Esophagus squamous epithelium (tissue), 5 donors: Measurements from ENCODE around the gene ATP2A3. TPM values are rescaled to one million over a fixed set of nuclear protein-coding genes. Genes with fewer than 3 reads are reported as not detected.

Source experiments
- DNase-seq: peaks from one replicate; lab custom pipeline; 2025; lab: John Stamatoyannopoulos, UW
- H3K27ac ChIP-seq, 4 donors: fragments of 200-600 bp; sonication (generic); one replicate each; pipeline ENCODE4 v1.5.1; 2016 to 2019; ENCODE audit warnings: mild to moderate bottlenecking in 1 of 4
- H3K27me3 ChIP-seq, 4 donors: fragments of 200-600 bp; sonication (generic); 1 replicate in 3 of 4; 2 replicates in 1 of 4; pipeline versions ENCODE4 v1.5.1 to v1.6.0; 2017 to 2021; ENCODE audit warnings: antibody characterized with exemption in 1 of 4
- H3K36me3 ChIP-seq, 3 donors: fragments of 200-600 bp; sonication (generic); one replicate each; pipeline ENCODE4 v1.5.1; 2016 to 2019
- H3K4me1 ChIP-seq, 3 donors: fragments of 200-600 bp; sonication (generic); one replicate each; pipeline ENCODE4 v1.5.1; 2017 to 2019
- H3K4me3 ChIP-seq, 4 donors: fragments of 200-600 bp; sonication (generic); 1 replicate in 3 of 4; 2 replicates in 1 of 4; pipeline ENCODE4 v1.5.1; 2016 to 2019; ENCODE audit warnings: mild to moderate bottlenecking in 2 of 4, moderate library complexity in 1 of 4
- H3K9me3 ChIP-seq, 3 donors: fragments of 200-600 bp; sonication (generic); one replicate each; pipeline ENCODE4 v1.5.1; 2016 to 2019
- CTCF ChIP-seq, 6 experiments: fragments of 450-650 bp in 4 of 6; fragments of 200-600 bp in 2 of 6; sonication (generic) in 2 of 6; IDR thresholded peaks; one replicate each; pipeline ENCODE4 v1.5.1; 2016 to 2019; ENCODE audit warnings: antibody characterized with exemption in 6 of 6, mild to moderate bottlenecking in 4 of 6, moderate library complexity in 4 of 6
- POLR2A ChIP-seq, 4 donors: fragments of 450-650 bp; IDR thresholded peaks; one replicate each; pipeline ENCODE4 v1.6.1; 2017; ENCODE audit warnings: antibody characterized with exemption in 4 of 4, mild to moderate bottlenecking in 4 of 4, moderate library complexity in 3 of 4
- WGBS, 2 donors: methylation state at CpG; one replicate each; pipeline ENCODE4 v1.1.5; 2018; 5-methylcytosine and 5-hydroxymethylcytosine counted together
- intact Hi-C: fragments of 100-400 bp; cut with DNase I; formaldehyde crosslinking; loops from one replicate; pipeline ENCODE4 v1.15.0; 2022
- total RNA-seq, 4 donors: library from RNA; depleted of rRNA; stranded (reverse); fragments of >200 nt; gene quantifications; one replicate each; pipeline ENCODE4 v1.1.0, GENCODE V29; 2016
- donor health status: DM: yes; HTN: yes; CAD: no.

Gene ATP2A3
- total RNA-seq, 4 donors from 2014 or later, result 2.7 to 9.9 (median 5.3) TPM

DNA sequence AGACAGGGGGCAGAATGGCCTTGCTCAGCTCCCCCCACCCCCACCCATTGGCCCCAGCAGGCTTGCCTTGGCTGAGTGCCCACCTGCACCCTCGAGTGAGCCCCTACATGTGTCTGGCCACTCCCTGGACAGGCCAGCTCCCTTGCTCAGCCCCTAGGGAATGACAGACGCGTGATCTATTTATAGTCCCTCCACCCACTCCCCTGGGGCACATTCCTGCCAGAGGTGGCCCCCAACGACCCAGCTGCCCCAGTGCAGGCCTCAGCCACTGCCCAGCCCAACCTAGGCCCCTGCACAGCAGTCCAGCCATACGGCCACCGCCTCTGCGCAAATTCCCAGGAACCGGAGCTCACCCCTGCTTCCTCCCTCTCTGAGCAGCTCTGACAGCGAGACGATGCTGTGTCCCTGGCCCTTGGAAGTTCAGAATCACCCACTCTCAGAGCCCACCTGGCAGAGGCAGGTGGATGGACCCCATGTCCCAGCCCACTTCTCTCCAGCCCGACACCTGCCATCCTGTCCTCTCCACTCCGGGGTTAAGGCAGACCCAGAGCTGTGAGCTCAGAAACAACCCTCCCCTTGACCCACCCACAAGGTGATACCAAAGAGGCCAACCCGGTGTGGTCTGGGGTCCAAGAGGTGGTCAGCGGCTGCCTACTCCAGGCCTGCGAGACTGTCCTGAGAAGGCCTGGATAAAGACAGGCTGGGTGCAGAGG, 36.5 kb downstream of the ATP2A3 start:
- 59% methylated on average over 4 of the region's 15 CpGs; no CpG with 5 or more reads in 1 of the 2 donors for WGBS, 2 donors
- TF ChIP-seq POLR2A (IDR thresholded peaks at IDR 0.05), result no peak
- TF ChIP-seq CTCF (IDR thresholded peaks at IDR 0.05), result no peak
- H3K27ac ChIP-seq, result peak overlapping the region in 2 of 4 donors; percentile 10 to 21
- H3K27me3 ChIP-seq, result no peaks in the 10 kb centered on the region
- intact Hi-C loops, result no loop called here
- no peak overlapping the region for H3K4me3 ChIP-seq
- DNase-seq, result no peak
- H3K4me1 ChIP-seq, result peaks cover 0 to 28% (median 4%) of the 10 kb centered on the region in 3 donors
- no peaks in the 10 kb centered on the region for H3K9me3 ChIP-seq
- peaks cover 0 to 10% (median 0%) of the 10 kb centered on the region in 3 donors for H3K36me3 ChIP-seq

DNA sequence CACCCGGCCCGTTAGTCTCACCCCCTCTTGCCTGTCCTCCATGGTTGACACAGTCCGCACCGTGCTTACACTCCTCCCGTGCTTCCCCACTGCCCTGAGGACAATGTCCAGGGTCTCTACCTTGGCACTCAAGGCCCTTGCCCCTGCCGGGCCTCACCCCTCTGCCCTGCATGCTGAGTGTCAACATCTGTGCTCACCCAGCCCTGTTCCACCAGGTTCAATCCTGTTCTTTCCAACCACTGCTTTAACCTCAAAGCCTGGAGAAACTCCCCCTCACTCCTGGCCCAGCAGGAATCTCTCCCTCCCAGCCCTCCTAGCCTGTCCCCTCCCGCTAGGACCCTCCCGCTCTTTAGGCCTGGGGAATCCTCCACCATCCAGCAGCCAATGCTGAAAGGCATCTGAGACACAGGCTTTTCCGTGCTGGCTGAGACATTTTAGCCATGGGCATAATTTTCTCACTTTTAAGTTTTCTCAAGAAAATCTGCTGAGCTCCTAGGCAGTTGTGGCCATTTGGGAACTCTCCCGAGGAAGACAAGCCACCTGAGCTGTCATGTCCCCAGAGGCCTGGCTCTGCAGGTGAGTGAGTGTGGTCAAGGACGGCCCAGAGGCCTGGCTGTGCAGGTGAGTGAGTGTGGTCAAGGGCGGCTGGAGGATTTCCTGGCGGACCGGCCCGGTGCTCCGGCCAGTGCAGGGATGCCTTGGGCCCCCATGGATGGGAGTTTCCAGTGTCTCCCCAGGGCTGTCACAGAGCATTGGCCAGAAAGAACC, 37.2 kb downstream of the ATP2A3 start:
- H3K4me3 ChIP-seq, result no peak overlapping the region
- H3K36me3 ChIP-seq, result peaks cover 0 to 10% (median 0%) of the 10 kb centered on the region in 3 donors
- no peak for DNase-seq
- H3K27ac ChIP-seq, result peak overlapping the region in 2 of 4 donors; percentile 9 to 10
- H3K27me3 ChIP-seq, result no peaks in the 10 kb centered on the region
- no peak for TF ChIP-seq CTCF (IDR thresholded peaks at IDR 0.05)
- TF ChIP-seq POLR2A (IDR thresholded peaks at IDR 0.05), result no peak
- intact Hi-C loops, result no loop called here
- WGBS, 2 donors, result 78 to 89% methylated on average over 8 to 9 of the region's 16 CpGs
- no peaks in the 10 kb centered on the region for H3K9me3 ChIP-seq
- H3K4me1 ChIP-seq, result peaks cover 0 to 28% (median 4%) of the 10 kb centered on the region in 3 donors

- Histone ChIP-seq H3K4me3 (no peak overlapping the region), H3K27ac (peak overlapping the region in 2 of 4 donors; percentile 53 to 63), H3K27me3 (no peaks in the 10 kb centered on the region), H3K4me1 (peaks cover 0 to 40% (median 4%) of the 10 kb centered on the region in 3 donors), H3K36me3 (peaks cover 0 to 10% (median 0%) of the 10 kb centered on the region in 3 donors), H3K9me3 (no peaks in the 10 kb centered on the region)
- WGBS, 2 donors, result 85 to 94% methylated on average over 8 to 13 of the region's 17 CpGs
- no peak for TF ChIP-seq CTCF (IDR thresholded peaks at IDR 0.05)
- no peak for TF ChIP-seq POLR2A (IDR thresholded peaks at IDR 0.05)
- no peak for DNase-seq
- intact Hi-C loops, result no loop called here
These were observed 38.4 kb downstream of the ATP2A3 start for GRCh38 chr17:3925684-3926485.

DNA sequence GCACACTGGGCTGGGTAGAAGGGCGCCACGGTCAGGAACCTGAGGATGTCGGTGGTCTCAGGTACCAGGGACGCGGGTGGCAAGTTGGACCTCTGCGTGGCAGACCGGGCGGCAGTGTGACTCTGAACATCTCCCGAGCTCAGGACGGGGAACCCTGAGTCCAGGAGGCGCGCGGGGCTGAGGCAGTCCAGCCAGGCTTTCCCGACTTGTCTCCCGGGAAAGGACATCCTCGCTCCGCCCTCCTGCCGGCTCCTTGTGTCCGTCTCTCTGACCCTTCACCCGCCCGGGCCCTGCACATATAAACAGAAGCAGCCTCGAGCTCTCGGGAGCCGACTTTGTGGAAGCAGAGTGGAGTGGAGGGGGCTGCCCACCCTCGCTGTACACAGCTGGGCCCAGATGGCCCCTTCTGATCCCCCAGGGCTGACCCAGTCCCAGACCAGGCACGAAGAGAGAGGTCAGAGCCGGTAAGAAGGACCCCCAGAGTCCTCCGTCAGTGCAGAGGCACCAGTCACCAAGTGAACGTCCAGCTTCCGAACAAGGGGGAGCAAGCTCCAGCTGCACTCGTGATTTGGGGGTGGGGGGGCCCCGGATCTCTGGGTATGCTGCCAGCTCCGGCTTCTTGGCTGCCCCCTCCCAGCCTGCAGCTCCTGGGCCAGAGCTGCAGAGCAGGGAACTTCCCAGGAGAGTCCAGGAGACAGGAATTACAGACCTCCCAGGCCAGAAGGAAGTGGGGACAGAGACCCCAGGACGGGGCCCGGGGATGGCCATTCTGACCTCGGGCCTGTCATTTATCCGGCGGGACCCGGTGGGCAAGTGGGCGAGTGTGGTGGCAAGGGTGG, 39.5 kb downstream of the ATP2A3 start:
- Histone ChIP-seq H3K4me3 (peak overlapping the region in 1 of 4 donors; percentile 28), H3K4me1 (peaks cover 0 to 44% (median 4%) of the 10 kb centered on the region in 3 donors), H3K9me3 (no peaks in the 10 kb centered on the region), H3K36me3 (peaks cover 0 to 10% (median 0%) of the 10 kb centered on the region in 3 donors), H3K27ac (peak overlapping the region in 3 of 4 donors; percentile 53 to 63 (median 59)), H3K27me3 (no peaks in the 10 kb centered on the region)
- intact Hi-C loops, result loop anchor here (5.0 kb wide), 1 partner anchor 83 kb away; no protein-coding TSS in a partner anchor
- no peak for TF ChIP-seq CTCF (IDR thresholded peaks at IDR 0.05)
- TF ChIP-seq POLR2A (IDR thresholded peaks at IDR 0.05), result no peak
- WGBS, 2 donors, result 60 to 73% methylated on average over 1 to 5 of the region's 40 CpGs
- DNase-seq, result no peak
